ENCODE data around the gene CSNK2B.

CSNK2B gene

DNA sequence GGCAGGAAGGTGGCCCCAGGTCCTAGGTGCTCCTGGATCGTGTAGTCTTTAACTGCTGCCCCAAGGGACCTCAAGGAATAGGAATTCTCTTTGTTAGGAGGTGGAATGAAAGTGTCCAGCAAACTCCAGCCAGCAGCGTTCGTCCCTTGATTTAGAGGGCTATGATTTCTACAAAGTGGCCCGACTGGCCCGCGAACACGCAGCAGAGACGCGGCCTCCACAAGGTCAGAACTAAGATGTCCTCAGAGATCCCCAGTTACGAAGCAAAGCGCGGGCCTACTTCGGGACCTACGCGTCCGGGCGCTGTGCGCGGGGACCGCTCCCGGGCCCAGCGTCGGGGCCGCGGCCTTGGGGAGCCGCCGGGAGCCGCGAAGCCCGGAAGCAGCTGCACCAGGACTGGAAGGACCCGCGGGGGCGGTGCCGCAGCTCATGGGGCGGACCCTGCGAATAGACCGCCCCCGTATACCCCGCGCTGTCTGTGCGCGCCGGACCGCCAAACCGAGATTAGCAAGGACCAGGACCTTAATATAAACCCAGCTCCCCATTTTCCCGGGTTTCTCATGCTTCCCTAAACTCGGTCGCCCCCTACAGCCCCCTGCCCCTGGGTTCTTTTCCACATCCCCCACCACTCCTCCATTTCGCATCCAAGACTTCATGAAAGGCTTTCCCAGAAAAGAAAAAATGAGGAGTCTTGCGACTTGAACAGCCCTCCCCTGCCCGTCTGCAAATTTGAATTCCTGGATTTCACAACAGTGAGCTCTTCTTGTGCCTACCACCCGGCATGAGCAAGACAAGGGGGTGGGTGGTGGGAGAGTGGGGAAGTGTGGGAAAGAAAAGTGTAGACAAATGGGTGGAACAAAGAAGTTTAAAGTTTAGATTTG, 5.3 kb upstream of the CSNK2B start, which contains the start of gene C6orf47:
Gene C6orf47 (minus strand): TSS at position 398 of the 881 bp plus-strand sequence. CDS start 831 bp downstream, outside the sequence.
- DNase-seq (ENCODE audit: low read depth), result peak; percentile 68

DNA sequence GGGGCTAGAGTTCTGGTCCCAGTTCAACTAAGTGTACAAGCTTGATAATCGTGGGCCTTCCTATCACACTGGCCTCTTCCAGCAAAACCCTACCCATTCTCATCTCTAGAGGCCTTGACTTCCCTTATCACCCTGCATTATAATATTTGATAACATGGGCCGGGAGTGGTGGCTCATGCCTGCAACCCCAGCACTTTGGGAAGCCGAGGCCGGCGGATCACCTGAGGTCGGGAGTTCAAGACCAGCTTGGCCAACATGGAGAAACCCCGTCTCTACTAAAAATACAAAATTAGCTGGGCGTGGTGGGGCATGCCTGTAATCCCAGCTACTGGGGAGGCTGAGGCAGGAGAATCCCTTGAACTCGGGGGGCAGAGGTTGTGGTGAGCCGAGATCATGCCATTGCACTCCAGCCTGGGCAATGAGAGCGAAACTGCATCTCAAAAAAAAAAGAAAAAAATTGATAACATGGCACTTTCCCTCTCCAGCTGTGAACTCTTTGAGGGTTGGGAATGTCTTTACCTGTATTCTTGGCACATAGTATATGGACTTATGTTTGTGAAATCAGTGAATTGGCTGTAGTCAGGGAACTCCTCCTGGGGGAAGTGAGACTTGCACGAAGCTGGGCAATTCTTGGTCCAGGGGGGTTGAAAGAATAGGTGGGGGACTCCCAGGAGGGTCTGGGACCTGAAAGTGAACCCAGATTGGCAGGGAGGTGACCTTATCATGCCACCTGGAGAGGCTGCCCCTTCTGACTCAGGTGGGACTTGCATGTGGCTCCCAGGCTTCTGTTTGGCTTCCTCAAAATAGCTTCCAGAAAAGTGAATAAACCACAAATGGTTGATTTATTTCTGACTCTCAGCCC, 4.4 kb upstream of the CSNK2B start:
- DNase-seq (ENCODE audit: low read depth), result no peak

GRCh38 chr6:31662124-31662723, 3.7 kb upstream of the CSNK2B start:
- no peak for DNase-seq (ENCODE audit: low read depth)

DNA sequence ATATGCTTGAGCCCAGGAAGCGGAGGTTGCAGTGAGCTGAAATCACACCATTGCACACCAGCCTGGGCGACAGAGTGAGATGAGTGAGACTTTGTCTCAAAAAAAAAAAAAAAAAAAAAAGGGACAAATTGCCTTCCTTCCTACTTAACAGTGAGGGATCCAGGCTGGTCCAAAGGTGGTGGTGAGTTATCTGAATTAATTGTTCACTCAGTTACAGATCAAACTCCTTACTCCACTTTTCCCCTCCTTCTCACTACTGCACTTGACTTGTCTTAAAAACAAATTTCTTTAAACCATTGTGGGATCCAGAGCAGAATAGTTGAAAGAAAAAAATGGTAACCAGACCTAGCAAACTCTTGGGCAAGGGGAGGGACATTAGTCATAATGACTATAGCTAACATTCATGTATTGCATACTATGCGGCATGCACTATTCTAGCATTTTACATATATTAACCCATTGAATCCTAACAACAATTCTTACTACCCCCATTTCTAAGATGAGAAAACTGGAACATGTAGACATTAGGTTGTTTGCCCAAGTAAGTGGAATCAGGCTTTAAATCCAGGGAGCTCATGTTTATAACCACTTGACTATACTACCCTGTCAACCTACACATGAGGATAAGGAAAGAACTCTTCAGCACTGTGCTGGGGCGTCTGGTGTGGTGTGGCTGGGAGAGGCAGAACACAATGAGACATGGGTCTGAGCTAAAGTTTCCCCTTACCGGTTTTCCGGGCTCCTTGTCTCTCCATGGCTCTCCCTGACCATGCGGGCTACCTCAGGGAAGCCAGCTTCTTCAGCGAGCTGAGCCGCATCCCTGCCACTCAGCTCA, 2.5 kb upstream of the CSNK2B start:
- DNase-seq (ENCODE audit: low read depth), result no peak

DNA sequence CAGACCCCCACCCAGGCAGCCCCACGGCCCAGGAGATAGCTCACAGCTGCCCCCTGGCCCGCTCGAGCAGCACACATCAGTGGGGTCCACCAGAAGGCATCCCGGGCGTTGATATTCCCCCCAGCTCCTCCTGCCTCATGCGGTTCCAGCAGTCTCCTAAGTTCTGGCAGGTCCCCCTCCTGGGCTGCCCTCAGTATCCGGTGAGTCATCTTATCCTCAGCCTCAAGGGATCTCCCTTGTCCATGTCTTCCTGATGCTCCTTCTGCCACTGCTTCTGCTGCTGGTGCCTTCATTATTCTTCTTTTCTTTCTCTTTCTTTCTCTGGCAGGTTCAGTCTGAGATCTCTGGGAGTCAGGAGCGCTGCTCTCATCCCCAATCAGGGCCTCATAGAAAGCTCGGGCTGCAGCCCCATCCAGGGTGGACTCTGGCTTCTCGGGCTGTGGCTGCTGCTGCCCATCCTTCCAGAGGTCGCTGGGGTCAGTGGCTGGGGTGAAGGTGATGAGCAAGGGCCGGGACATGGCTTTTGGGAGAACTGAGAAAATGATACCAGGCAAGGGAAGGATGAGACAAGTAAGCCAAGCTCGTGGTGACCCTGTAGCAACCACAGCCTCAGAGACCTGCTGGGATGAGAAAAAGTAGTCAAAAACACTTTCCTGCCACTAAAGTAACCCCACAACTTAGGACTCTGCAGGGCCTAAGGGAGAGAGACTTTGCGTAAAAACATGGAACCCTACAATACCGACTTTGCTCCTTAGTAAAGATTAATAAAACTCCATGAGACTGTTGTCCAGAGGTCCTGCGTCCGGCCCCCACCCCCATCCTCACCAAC, 1.7 kb upstream of the CSNK2B start:
- DNase-seq (ENCODE audit: low read depth), result no peak

DNA sequence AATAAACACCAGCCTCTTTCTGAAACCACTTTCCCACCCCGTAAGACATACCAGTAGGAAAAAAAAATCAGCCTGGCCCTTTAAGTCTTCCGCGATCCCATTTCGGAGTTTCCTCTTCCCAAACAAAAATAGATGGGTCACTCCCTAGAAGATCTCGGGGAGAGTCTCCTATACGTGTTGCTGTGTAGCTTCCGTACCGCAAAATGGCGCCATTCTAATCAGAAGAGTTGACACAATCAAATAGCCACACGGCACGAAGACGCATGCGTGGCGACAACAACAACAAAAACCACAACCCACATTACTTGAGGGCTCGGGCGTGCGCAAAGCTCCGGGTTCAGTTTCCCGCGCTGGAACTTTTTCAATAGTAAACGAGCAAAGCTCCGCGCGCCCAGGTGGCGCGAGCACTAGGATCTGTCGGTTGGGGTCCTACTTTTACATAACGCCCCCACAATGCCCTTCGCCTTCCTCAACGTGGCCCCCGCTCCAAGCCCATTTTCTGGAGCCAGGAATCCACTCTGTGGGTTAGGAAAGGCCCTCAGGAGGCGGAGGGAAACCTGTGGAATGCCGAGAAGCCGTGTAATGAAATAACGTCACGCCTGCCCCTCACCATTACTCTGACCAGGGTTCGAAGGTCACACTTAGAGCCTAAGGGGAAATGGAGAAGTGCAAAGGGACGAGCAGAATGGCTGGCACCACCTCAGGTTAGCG, 935 bp upstream of the CSNK2B start, which contains the start of gene GPANK1:
Gene GPANK1 (minus strand): TSS at position 208 of the 711 bp plus-strand sequence. CDS start 519 bp downstream, outside the sequence.
- DNase-seq (ENCODE audit: low read depth), result peak; percentile 87

GRCh38 chr6:31666337-31666965, 571 bp downstream of the CSNK2B start:
- DNase-seq (ENCODE audit: low read depth), result no peak

DNA sequence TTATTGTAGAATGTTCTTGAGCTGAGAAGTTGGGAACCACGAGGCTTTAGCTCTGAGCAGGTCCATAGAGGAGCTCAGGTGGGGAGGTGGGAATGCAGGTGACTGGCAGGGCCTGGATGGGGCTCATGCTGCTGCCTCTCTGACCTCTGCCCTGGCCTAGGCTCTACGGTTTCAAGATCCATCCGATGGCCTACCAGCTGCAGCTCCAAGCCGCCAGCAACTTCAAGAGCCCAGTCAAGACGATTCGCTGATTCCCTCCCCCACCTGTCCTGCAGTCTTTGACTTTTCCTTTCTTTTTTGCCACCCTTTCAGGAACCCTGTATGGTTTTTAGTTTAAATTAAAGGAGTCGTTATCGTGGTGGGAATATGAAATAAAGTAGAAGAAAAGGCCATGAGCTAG, 3.8 kb downstream of the CSNK2B start, which contains the start of gene LY6G5B:
Gene LY6G5B (plus strand): TSS at position 301 of the 400 bp plus-strand sequence. CDS start 975 bp downstream, outside the sequence.
- no peak for DNase-seq (ENCODE audit: low read depth)

DNA sequence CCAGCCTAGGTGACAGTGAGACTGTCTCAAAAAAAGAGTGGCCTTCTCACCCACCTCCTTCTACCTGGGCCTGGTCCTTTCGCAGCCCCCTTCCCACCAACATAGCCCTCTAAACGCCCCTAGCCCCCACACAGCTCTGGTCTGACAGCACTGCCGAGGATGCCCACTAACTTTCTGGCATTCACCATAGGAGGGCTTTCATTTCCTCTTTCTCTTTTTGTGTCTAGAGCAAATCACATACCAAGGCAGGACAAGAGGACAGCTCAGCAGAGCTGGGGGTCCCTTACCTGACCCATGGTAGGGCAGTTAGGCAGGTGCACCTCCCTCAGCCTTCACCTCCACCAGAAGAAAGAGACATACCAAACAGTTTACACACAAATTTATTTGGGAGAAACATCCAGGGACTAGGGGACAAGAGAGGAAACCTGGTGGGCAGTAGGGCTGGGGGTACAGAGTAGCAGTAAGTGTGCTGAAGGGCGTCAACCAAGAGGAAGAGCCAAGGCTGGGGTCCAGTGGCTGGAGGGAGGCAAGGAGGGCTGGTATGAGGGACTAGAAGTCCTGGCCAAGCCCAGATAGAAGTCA, 10.5 kb downstream of the CSNK2B start:
- DNase-seq (ENCODE audit: low read depth), result no peak

DNA sequence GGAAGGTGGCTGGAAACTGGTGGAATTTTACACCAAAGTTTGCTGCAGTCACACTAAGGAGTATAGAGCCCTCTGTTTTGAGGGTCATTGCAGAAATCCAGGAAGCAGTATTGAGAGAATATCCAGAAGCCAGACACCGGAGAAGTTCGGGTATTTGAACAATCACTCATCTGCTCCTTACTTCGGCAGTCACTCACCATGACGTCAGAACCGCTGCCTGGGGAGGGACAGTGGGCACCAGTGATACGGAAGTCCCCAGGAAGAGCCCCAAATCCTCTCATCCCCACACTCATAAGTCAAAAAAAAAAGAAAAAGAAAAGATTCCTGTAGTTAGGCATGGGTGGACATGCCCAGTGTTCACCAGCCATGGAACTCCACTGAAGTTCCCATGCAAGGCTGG, 11.0 kb downstream of the CSNK2B start:
- DNase-seq (ENCODE audit: low read depth), result no peak

GRCh38 chr6:31677955-31678354, 12.1 kb downstream of the CSNK2B start:
- no peak for DNase-seq (ENCODE audit: low read depth)

DNA sequence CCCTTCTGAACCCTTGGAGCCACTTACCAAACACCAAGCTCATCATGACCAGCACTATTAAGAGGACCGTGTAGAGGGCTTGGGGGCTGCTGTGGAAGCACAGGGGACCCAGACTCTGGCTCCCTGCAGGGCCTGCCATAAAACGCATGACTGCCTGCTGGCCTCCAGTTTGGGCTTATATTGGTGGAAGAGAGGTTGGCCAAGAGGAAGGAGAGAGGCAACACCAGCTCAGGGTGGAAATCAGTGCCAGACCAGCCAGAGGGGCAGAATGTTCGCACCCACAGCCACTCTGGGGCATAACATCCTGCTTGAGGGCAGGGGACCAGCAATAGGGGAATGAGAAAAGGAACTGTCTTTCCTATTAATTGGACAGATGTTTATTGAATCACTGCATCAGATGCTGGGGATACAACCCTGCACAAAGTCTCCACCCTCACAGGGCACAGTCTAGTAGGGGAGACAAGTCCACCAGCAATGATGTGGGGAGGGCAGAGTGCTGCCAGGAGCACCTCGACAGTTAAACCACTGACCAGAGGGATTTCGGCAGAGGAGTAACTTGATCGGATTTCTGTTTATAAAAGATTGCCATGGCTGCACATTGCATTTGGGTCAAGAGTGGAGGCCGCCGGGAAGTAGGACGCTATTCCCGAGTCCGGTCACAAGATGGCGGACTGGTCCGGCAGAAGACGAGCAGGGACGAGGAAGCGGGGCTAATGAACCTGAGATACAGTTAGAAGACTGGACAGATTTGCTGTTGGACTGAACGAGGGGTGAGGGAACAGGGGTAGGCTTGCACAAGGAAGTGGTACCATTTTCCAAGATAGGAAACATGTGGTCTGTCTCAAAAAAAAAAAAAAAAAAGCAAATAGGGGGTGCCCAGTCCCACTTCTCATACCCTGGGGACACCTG, 14.6 kb downstream of the CSNK2B start, which contains the start of gene LY6G5C:
Gene LY6G5C (minus strand): TSS at position 842 of the 909 bp plus-strand sequence. CDS start 694 bp downstream, at position 148.
- DNase-seq (ENCODE audit: low read depth), result no peak

GRCh38 chr6:31681135-31681671, 15.3 kb downstream of the CSNK2B start:
- DNase-seq (ENCODE audit: low read depth), result no peak

GRCh38 chr6:31683591-31683990, 17.7 kb downstream of the CSNK2B start:
- no peak for DNase-seq (ENCODE audit: low read depth)

GRCh38 chr6:31686483-31686882, 20.6 kb downstream of the CSNK2B start:
- DNase-seq (ENCODE audit: low read depth), result no peak

GRCh38 chr6:31687321-31687720, 21.4 kb downstream of the CSNK2B start:
- DNase-seq (ENCODE audit: low read depth), result no peak

Measured in stimulated activated CD8-positive, alpha-beta memory T cell treated with anti-CD3 and anti-CD28 coated beads, Interleukin-4, amount 100 ng/mL, for 24 hours (primary cell).